GM19351 (cell line): ENCODE measurements around the gene TCP10L.

Experiments used
- ATAC-seq: cut with Tn5 transposase; IDR thresholded peaks from one replicate; pipeline ENCODE4 v1.9.1; 2021; ENCODE audit warnings: mild to moderate bottlenecking, moderate library complexity; ENCODE audit not compliant: unreplicated experiment

TCP10L gene

GRCh38 chr21:32523988-32524719 lies 61.2 kb downstream of the TCP10L start:
- ATAC-seq, result no peak
